Bronchial epithelial cell (primary cell): ENCODE measurements around the gene PCSK1. TPM values are rescaled to one million over a fixed set of nuclear protein-coding genes. Genes with fewer than 3 reads are reported as not detected.

Experiments used
- DNase-seq: peaks from one replicate; pipeline ENCODE4 v3.0.0-alpha.2; 2010; ENCODE audit warnings: low read depth
- FAIRE-seq: peaks from 2 replicates; lab custom pipeline; 2011; peaks lifted over from hg19 to GRCh38; lab: Jason Lieb, UNC
- H3K27me3 ChIP-seq: 2 replicates; pipeline ENCODE4 v1.5.1; 2011; ENCODE audit warnings: low read length; ENCODE audit not compliant: control insufficient read depth, insufficient read depth
- H3K36me3 ChIP-seq: 2 replicates; pipeline ENCODE4 v1.5.1; 2011; ENCODE audit warnings: low read length; ENCODE audit not compliant: control insufficient read depth, insufficient read depth
- H3K4me3 ChIP-seq: 2 replicates; pipeline ENCODE4 v1.5.1; 2011; ENCODE audit warnings: mild to moderate bottlenecking, low read depth, low read length, control low read depth
- CTCF ChIP-seq: IDR thresholded peaks from 2 replicates; pipeline ENCODE4 v1.5.1; 2011; ENCODE audit warnings: mild to moderate bottlenecking, moderate library complexity, low read length, control low read depth, inconsistent platforms; ENCODE audit not compliant: insufficient read depth, severe bottlenecking
- total RNA-seq: library from RNA; depleted of rRNA; stranded (reverse); fragments of >200 nt; gene quantifications from 2 replicates; pipeline ENCODE4 v1.2.1, GENCODE V29; 2014

Gene PCSK1
- total RNA-seq, 1 donor from 2014 or later: under 0.01 TPM

- no peak for FAIRE-seq
- no peak for TF ChIP-seq CTCF
- peaks cover 19% of the 10 kb centered on the region for H3K27me3 ChIP-seq
Observed at GRCh38 chr5:96426831-96427230, 6.2 kb downstream of the PCSK1 start.

GRCh38 chr5:96425443-96425842 is 7.6 kb downstream of the PCSK1 start:
- Histone ChIP-seq H3K4me3 (no peak overlapping the region), H3K36me3 (no peaks in the 10 kb centered on the region), H3K27me3 (peaks cover 12% of the 10 kb centered on the region)
- FAIRE-seq (no peak), DNase-seq (no peak)
- no peak for TF ChIP-seq CTCF

More at GRCh38 chr5:96426831-96427230, 6.2 kb downstream of the PCSK1 start:
- Histone ChIP-seq H3K4me3 (no peak overlapping the region), H3K36me3 (no peaks in the 10 kb centered on the region)
- no peak for DNase-seq

- no peaks in the 10 kb centered on the region for H3K36me3 ChIP-seq
- peaks cover 10% of the 10 kb centered on the region for H3K27me3 ChIP-seq
- no peak overlapping the region for H3K4me3 ChIP-seq
- no peak for FAIRE-seq
- no peak for DNase-seq
- TF ChIP-seq CTCF: no peak
Observed at GRCh38 chr5:96415897-96416296, 17.2 kb downstream of the PCSK1 start.

GRCh38 chr5:96412868-96413449 is 20.1 kb downstream of the PCSK1 start:
- Histone ChIP-seq H3K4me3 (no peak overlapping the region), H3K27me3 (peaks cover 4% of the 10 kb centered on the region), H3K36me3 (no peaks in the 10 kb centered on the region)
- no peak for FAIRE-seq
- DNase-seq: no peak
- no peak for TF ChIP-seq CTCF

GRCh38 chr5:96410013-96410412 is 23.0 kb downstream of the PCSK1 start:
- FAIRE-seq (no peak), DNase-seq (no peak)
- no peak overlapping the region for H3K4me3 ChIP-seq
- H3K36me3 ChIP-seq: no peaks in the 10 kb centered on the region
- H3K27me3 ChIP-seq: peaks cover 1% of the 10 kb centered on the region
- no peak for TF ChIP-seq CTCF
